Measurements from ENCODE around the gene CACHD1.
A peak's percentile ranks its signal among the peaks of the same experiment; 100 is the strongest.

CACHD1 gene

DNA sequence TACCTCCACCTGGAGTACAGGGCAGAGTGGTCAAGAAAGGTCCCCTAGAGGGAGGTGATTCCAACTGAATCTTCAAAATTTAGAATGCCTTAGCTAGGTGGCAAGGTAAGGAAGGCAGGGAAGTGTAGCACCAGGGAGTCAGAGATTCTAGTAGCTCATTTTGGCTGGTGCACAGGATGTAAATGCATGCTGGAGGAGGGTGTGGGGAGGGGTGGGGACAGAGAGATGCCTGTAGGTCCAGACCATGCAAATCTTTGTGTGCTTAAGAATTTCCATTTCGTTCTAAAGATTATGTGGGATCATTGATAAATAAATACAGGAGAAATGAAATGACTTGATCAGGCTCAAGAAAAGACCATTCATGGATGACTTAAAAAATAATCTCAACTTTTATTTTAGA, 11.0 kb upstream of the CACHD1 start:
- no peak for DNase-seq
- Histone ChIP-seq H3K36me3 (ENCODE audit: control insufficient read depth in 4 of 4, insufficient read depth in 4 of 4, low read length in 3 of 4) (no peaks in the 10 kb centered on the region), H3K27ac (ENCODE audit: insufficient read depth in 1 of 2, low read depth in 1 of 2, low read length in 2 of 2, poor library complexity in 1 of 2, severe bottlenecking in 2 of 2) (no peak overlapping the region), H3K9me3 (ENCODE audit: control extremely low read depth in 1 of 5, control insufficient read depth in 4 of 5, insufficient read depth in 2 of 5, low read depth in 1 of 5, low read length in 4 of 5) (no peaks in the 10 kb centered on the region), H3K27me3 (replicated peaks in 2 of 5; ENCODE audit: control insufficient read depth in 4 of 5, insufficient read depth in 5 of 5, low read length in 4 of 5) (peaks cover 0 to 2% (median 0%) of the 10 kb centered on the region in 5 experiments), H3K4me3 (ENCODE audit: control insufficient read depth in 1 of 7, extremely low read depth in 1 of 7, insufficient read depth in 4 of 7, low read depth in 2 of 7, low read length in 6 of 7) (no peak overlapping the region), H3K4me1 (ENCODE audit: control extremely low read depth in 1 of 4, control insufficient read depth in 4 of 4, insufficient read depth in 4 of 4, low read length in 3 of 4) (no peaks in the 10 kb centered on the region)
- POLR2A ChIA-PET, result no interaction called here
- CTCF ChIA-PET, result no interaction called here
- WGBS (ENCODE audit: insufficient coverage), result 86% methylated on average over 1 of the region's 1 CpG

DNA sequence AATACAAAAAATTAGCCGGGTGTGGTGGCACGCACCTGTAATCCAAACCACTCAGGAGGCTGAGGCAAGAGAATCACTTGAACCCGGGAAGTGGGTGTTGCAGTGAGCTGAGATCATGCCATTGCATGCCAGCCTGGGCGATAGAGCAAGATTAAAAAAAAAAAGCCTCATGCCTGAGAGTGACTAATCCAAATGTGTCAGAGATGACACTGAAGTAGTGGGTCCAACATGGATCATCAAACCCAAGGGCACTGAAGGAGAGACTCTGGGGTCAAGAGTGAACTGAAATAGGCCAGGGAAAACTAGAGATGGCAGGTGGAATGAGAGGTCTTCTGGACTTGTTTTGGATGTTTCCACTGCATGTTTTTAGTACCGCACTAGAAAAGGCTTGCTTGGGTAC, 10.2 kb upstream of the CACHD1 start:
- peaks cover 0 to 2% (median 0%) of the 10 kb centered on the region in 5 experiments for H3K27me3 ChIP-seq (replicated peaks in 2 of 5; ENCODE audit: control insufficient read depth in 4 of 5, insufficient read depth in 5 of 5, low read length in 4 of 5)
- H3K4me1 ChIP-seq (ENCODE audit: control extremely low read depth in 1 of 4, control insufficient read depth in 4 of 4, insufficient read depth in 4 of 4, low read length in 3 of 4), result no peaks in the 10 kb centered on the region
- no peak overlapping the region for H3K4me3 ChIP-seq (ENCODE audit: control insufficient read depth in 1 of 7, extremely low read depth in 1 of 7, insufficient read depth in 4 of 7, low read depth in 2 of 7, low read length in 6 of 7)
- no peak for DNase-seq
- CTCF ChIA-PET, result no interaction called here
- H3K36me3 ChIP-seq (ENCODE audit: control insufficient read depth in 4 of 4, insufficient read depth in 4 of 4, low read length in 3 of 4), result no peaks in the 10 kb centered on the region
- H3K27ac ChIP-seq (ENCODE audit: insufficient read depth in 1 of 2, low read depth in 1 of 2, low read length in 2 of 2, poor library complexity in 1 of 2, severe bottlenecking in 2 of 2), result no peak overlapping the region
- POLR2A ChIA-PET, result no interaction called here
- no peaks in the 10 kb centered on the region for H3K9me3 ChIP-seq (ENCODE audit: control extremely low read depth in 1 of 5, control insufficient read depth in 4 of 5, insufficient read depth in 2 of 5, low read depth in 1 of 5, low read length in 4 of 5)
- WGBS (ENCODE audit: insufficient coverage), result 100% methylated on average over 4 of the region's 5 CpGs

DNA sequence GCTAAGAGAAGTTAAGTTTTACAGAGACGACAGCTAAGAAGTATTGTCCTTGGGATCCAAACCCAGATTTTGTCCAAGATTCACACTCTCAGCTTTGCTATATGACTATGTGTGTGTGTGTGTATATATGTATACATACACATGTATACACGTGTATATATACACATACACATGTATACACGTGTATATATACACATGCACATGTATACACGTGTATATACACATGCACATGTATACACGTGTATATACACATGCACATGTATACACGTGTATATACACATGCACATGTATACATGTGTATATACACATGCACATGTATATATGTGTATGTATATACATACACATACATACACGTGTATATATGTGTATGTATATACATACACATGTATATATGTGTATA, 3.9 kb upstream of the CACHD1 start:
- peaks cover 0 to 17% (median 9%) of the 10 kb centered on the region in 4 experiments for H3K4me1 ChIP-seq (ENCODE audit: control extremely low read depth in 1 of 4, control insufficient read depth in 4 of 4, insufficient read depth in 4 of 4, low read length in 3 of 4)
- H3K27me3 ChIP-seq (replicated peaks in 2 of 5; ENCODE audit: control insufficient read depth in 4 of 5, insufficient read depth in 5 of 5, low read length in 4 of 5), result peaks cover 0 to 12% (median 7%) of the 10 kb centered on the region in 5 experiments
- ChIA-PET CTCF (interaction anchor here (1.4 to 3.3 kb wide), 2 partner anchors 9 to 11 kb away, joined by 3 to 11 read pairs; no protein-coding TSS in a partner anchor), POLR2A (no interaction called here)
- no peak for DNase-seq
- H3K9me3 ChIP-seq (ENCODE audit: control extremely low read depth in 1 of 5, control insufficient read depth in 4 of 5, insufficient read depth in 2 of 5, low read depth in 1 of 5, low read length in 4 of 5), result no peaks in the 10 kb centered on the region
- H3K36me3 ChIP-seq (ENCODE audit: control insufficient read depth in 4 of 4, insufficient read depth in 4 of 4, low read length in 3 of 4), result no peaks in the 10 kb centered on the region
- no CpG with 5 or more reads among the region's 7 CpGs for WGBS (ENCODE audit: insufficient coverage)
- no peak overlapping the region for H3K4me3 ChIP-seq (ENCODE audit: control insufficient read depth in 1 of 7, extremely low read depth in 1 of 7, insufficient read depth in 4 of 7, low read depth in 2 of 7, low read length in 6 of 7)
- H3K27ac ChIP-seq (ENCODE audit: insufficient read depth in 1 of 2, low read depth in 1 of 2, low read length in 2 of 2, poor library complexity in 1 of 2, severe bottlenecking in 2 of 2), result no peak overlapping the region

DNA sequence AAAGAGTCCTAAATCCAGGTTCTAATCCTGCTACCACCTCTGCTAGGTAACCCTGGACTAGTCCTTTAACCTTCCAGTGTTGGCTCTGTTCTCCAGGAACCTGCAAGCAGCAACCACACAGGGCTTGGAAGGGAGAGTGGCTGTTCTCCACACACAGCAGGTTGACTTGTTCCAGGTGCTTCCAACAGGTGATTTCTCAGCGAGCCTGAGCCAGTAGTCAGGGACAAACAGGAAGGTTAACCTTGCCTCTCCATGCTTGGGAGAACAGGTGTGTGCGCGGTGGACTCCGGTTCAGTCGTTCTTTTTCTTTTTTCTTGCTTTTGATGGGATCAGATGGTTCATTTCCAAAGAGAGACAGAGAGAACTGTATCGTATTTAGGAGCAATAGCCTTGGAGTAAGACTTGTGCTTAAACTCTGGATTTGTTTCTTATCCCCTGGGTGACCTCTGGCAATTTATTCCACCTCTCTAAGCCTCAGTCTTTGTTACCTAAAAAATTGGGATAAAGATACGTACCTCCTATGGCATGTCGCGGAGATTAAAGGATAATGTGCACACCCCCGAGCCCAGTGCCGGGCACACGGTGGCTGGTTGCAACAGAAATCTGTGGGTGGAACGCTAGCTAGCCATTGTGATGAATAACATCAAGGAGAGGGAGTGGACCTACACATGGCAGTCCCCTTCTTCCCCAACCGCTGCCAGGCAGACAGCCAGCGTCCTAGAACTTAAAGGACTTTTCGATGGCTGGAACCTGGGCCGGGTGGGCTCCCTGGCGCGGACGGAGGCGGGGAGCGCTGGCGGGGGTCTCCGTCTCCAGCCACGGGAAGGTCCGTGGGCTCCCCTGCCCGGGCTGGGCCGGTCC, 583 bp upstream of the CACHD1 start:
- H3K4me1 ChIP-seq (ENCODE audit: control extremely low read depth in 1 of 4, control insufficient read depth in 4 of 4, insufficient read depth in 4 of 4, low read length in 3 of 4), result peaks cover 0 to 25% (median 20%) of the 10 kb centered on the region in 4 experiments
- peak overlapping the region; percentile 67 to 84 (median 77) for H3K4me3 ChIP-seq (ENCODE audit: control insufficient read depth in 1 of 7, extremely low read depth in 1 of 7, insufficient read depth in 4 of 7, low read depth in 2 of 7, low read length in 6 of 7)
- H3K9me3 ChIP-seq (ENCODE audit: control extremely low read depth in 1 of 5, control insufficient read depth in 4 of 5, insufficient read depth in 2 of 5, low read depth in 1 of 5, low read length in 4 of 5), result peaks cover 0 to 1% (median 0%) of the 10 kb centered on the region in 5 experiments
- ChIA-PET POLR2A (no interaction called here), CTCF (no interaction called here)
- peak in 1 of 3 donors; percentile 9 for DNase-seq
- no peak overlapping the region for H3K27ac ChIP-seq (ENCODE audit: insufficient read depth in 1 of 2, low read depth in 1 of 2, low read length in 2 of 2, poor library complexity in 1 of 2, severe bottlenecking in 2 of 2)
- peaks cover 0 to 22% (median 17%) of the 10 kb centered on the region in 5 experiments for H3K27me3 ChIP-seq (replicated peaks in 2 of 5; ENCODE audit: control insufficient read depth in 4 of 5, insufficient read depth in 5 of 5, low read length in 4 of 5)
- H3K36me3 ChIP-seq (ENCODE audit: control insufficient read depth in 4 of 4, insufficient read depth in 4 of 4, low read length in 3 of 4), result no peaks in the 10 kb centered on the region
- 24% methylated on average over 23 of the region's 28 CpGs for WGBS (ENCODE audit: insufficient coverage)

DNA sequence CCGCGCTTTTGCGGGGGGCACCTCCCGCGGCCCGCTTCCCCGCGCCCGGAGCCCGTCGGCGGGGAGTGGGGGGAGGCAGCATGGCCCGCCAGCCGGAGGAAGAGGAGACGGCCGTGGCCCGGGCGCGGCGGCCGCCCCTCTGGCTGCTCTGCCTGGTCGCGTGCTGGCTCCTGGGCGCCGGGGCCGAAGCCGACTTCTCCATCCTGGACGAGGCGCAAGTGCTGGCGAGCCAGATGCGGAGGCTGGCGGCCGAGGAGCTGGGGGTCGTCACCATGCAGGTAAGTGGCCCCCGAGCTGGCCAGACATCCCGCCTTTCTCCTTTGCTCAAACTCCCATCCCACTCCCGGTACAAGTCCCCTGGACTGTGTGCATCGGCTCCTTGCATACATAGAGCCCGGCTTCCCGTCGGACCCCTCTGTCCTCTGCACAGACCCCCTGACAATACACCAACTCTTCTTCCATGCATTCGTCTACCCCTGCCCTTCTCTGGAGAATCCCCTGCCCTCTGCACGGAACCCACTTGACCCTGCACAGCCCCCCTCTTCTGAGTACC, 812 bp downstream of the CACHD1 start:
- peaks cover 0 to 1% (median 0%) of the 10 kb centered on the region in 5 experiments for H3K9me3 ChIP-seq (ENCODE audit: control extremely low read depth in 1 of 5, control insufficient read depth in 4 of 5, insufficient read depth in 2 of 5, low read depth in 1 of 5, low read length in 4 of 5)
- peaks cover 0 to 25% (median 21%) of the 10 kb centered on the region in 4 experiments for H3K4me1 ChIP-seq (ENCODE audit: control extremely low read depth in 1 of 4, control insufficient read depth in 4 of 4, insufficient read depth in 4 of 4, low read length in 3 of 4)
- no peaks in the 10 kb centered on the region for H3K36me3 ChIP-seq (ENCODE audit: control insufficient read depth in 4 of 4, insufficient read depth in 4 of 4, low read length in 3 of 4)
- H3K27me3 ChIP-seq (replicated peaks in 2 of 5; ENCODE audit: control insufficient read depth in 4 of 5, insufficient read depth in 5 of 5, low read length in 4 of 5), result peaks cover 0 to 22% (median 17%) of the 10 kb centered on the region in 5 experiments
- ChIA-PET CTCF (no interaction called here), POLR2A (no interaction called here)
- H3K4me3 ChIP-seq (ENCODE audit: control insufficient read depth in 1 of 7, extremely low read depth in 1 of 7, insufficient read depth in 4 of 7, low read depth in 2 of 7, low read length in 6 of 7), result peak overlapping the region; percentile 67 to 84 (median 77)
- WGBS (ENCODE audit: insufficient coverage), result 0% methylated on average over 30 of the region's 43 CpGs
- H3K27ac ChIP-seq (ENCODE audit: insufficient read depth in 1 of 2, low read depth in 1 of 2, low read length in 2 of 2, poor library complexity in 1 of 2, severe bottlenecking in 2 of 2), result no peak overlapping the region
- peak in 1 of 3 donors; percentile 52 for DNase-seq

DNA sequence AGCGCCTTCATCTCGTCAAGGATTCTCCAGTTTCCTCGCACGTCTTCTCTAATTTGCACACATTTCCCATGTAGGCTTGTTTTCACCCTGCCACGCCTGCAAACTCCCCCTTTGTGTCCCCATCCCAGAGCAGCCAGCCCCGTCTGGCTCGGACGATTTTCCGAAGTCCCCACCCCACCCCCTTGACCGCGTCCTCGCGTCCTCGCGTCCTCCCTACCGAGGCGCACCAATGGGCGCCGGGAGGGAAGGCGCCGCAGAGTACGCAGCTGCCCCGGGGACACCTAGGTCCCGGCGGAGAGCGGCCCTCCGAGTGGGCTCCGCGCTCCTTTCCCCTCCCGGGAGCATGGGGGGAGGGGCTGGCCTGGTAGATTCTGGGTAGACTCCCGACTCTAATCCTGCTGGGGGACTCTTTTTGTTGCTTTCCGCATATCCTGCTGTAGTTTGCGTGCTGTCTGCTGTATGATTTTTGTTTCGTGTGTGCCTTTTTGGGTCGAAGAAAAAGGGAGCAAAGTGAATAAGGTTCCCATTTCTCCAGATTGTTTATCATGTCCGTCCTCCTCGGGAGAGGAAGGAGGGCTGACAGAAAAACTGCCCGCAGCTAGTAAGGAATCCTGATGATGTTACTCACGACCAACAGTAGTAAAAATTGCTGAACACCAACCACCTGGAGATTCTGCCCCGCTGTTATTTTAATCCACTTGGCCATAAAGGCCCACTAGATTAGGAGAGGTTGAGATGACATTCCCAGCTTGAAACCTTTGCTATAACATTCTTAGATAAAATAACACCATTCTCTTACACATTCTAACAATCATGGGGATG, 1.5 kb downstream of the CACHD1 start:
- Histone ChIP-seq H3K4me1 (ENCODE audit: control extremely low read depth in 1 of 4, control insufficient read depth in 4 of 4, insufficient read depth in 4 of 4, low read length in 3 of 4) (peaks cover 0 to 31% (median 22%) of the 10 kb centered on the region in 4 experiments), H3K36me3 (ENCODE audit: control insufficient read depth in 4 of 4, insufficient read depth in 4 of 4, low read length in 3 of 4) (no peaks in the 10 kb centered on the region), H3K9me3 (ENCODE audit: control extremely low read depth in 1 of 5, control insufficient read depth in 4 of 5, insufficient read depth in 2 of 5, low read depth in 1 of 5, low read length in 4 of 5) (peaks cover 0 to 1% (median 0%) of the 10 kb centered on the region in 5 experiments), H3K27ac (ENCODE audit: insufficient read depth in 1 of 2, low read depth in 1 of 2, low read length in 2 of 2, poor library complexity in 1 of 2, severe bottlenecking in 2 of 2) (no peak overlapping the region), H3K27me3 (replicated peaks in 2 of 5; ENCODE audit: control insufficient read depth in 4 of 5, insufficient read depth in 5 of 5, low read length in 4 of 5) (peaks cover 0 to 22% (median 17%) of the 10 kb centered on the region in 5 experiments), H3K4me3 (ENCODE audit: control insufficient read depth in 1 of 7, extremely low read depth in 1 of 7, insufficient read depth in 4 of 7, low read depth in 2 of 7, low read length in 6 of 7) (peak overlapping the region; percentile 67 to 84 (median 77))
- WGBS (ENCODE audit: insufficient coverage), result 3% methylated on average over 26 of the region's 40 CpGs
- peak in 2 of 3 donors; percentile 21 to 40 for DNase-seq
- CTCF ChIA-PET, result no interaction called here
- POLR2A ChIA-PET, result no interaction called here
